Nephron (organoid): Measurements from ENCODE around the gene MSL2.

Experiments used
- H3K27ac Mint-ChIP-seq, 3 experiments: 2 replicates each; pipeline ENCODE4 v1.8.0; 2020; ENCODE audit warnings: mixed read lengths in 3 of 3, mild to moderate bottlenecking in 2 of 3, moderate library complexity in 1 of 3
- H3K27me3 Mint-ChIP-seq: 2 replicates; pipeline ENCODE4 v1.8.0; 2021; ENCODE audit warnings: low read depth, mild to moderate bottlenecking, moderate library complexity, mixed read lengths
- H3K36me3 Mint-ChIP-seq: 2 replicates; pipeline ENCODE4 v1.8.0; 2020; ENCODE audit warnings: low read depth, mixed read lengths
- H3K4me1 Mint-ChIP-seq: 2 replicates; pipeline ENCODE4 v1.8.0; 2020; ENCODE audit warnings: mixed read lengths
- H3K4me3 Mint-ChIP-seq, 3 experiments: 2 replicates each; pipeline ENCODE4 v1.8.0; 2020; ENCODE audit warnings: mild to moderate bottlenecking in 3 of 3, mixed read lengths in 3 of 3, moderate library complexity in 2 of 3
- H3K9me3 Mint-ChIP-seq: 2 replicates; pipeline ENCODE4 v1.8.0; 2020; ENCODE audit warnings: mixed read lengths
- TF ChIP-seq, protein P1 (sequence below), 3 experiments: fragments of 200-600 bp; sonication (generic); IDR thresholded peaks; one replicate each; pipeline ENCODE4 v1.5.0; 2021; ENCODE audit warnings: antibody characterized with exemption in 3 of 3; ENCODE audit not compliant: unreplicated experiment in 3 of 3

Gene MSL2, protein sequence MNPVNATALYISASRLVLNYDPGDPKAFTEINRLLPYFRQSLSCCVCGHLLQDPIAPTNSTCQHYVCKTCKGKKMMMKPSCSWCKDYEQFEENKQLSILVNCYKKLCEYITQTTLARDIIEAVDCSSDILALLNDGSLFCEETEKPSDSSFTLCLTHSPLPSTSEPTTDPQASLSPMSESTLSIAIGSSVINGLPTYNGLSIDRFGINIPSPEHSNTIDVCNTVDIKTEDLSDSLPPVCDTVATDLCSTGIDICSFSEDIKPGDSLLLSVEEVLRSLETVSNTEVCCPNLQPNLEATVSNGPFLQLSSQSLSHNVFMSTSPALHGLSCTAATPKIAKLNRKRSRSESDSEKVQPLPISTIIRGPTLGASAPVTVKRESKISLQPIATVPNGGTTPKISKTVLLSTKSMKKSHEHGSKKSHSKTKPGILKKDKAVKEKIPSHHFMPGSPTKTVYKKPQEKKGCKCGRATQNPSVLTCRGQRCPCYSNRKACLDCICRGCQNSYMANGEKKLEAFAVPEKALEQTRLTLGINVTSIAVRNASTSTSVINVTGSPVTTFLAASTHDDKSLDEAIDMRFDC

DNA sequence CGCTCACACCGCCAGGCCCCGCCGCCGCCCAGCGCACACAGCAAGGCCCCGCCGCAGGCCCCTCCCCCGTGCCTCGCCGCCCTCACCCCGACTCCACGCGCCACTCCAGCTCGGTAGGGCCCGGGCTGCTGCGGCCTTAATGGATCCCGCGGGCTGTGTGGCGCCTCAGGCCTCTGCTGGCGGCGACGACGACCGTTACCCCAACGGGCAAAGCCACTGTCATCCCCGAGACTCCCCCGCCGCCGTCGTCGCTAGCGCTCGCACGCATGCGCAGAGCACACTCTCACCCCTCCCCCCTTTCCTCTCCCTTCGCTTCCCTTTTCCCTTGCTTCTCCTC, at the start of gene MSL2:
Gene MSL2 (minus strand): TSS at position 272 of the 337 bp plus-strand sequence. CDS start 1,222 bp downstream, outside the sequence.
- H3K9me3 Mint-ChIP-seq, result no peaks in the 10 kb centered on the region
- peak within 1 kb of the TSS; percentile 94 to 100 (median 98) for H3K27ac Mint-ChIP-seq
- peaks cover 4% of the 10 kb centered on the region for H3K36me3 Mint-ChIP-seq
- H3K27me3 Mint-ChIP-seq, result no peaks in the 10 kb centered on the region
- peak within 1 kb of the TSS; percentile 95 to 97 (median 95) for H3K4me3 Mint-ChIP-seq
- TF ChIP-seq, protein P1, sequence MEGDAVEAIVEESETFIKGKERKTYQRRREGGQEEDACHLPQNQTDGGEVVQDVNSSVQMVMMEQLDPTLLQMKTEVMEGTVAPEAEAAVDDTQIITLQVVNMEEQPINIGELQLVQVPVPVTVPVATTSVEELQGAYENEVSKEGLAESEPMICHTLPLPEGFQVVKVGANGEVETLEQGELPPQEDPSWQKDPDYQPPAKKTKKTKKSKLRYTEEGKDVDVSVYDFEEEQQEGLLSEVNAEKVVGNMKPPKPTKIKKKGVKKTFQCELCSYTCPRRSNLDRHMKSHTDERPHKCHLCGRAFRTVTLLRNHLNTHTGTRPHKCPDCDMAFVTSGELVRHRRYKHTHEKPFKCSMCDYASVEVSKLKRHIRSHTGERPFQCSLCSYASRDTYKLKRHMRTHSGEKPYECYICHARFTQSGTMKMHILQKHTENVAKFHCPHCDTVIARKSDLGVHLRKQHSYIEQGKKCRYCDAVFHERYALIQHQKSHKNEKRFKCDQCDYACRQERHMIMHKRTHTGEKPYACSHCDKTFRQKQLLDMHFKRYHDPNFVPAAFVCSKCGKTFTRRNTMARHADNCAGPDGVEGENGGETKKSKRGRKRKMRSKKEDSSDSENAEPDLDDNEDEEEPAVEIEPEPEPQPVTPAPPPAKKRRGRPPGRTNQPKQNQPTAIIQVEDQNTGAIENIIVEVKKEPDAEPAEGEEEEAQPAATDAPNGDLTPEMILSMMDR (IDR thresholded peaks at IDR 0.05; ENCODE audit: unreplicated experiment in 3 of 3), result no peak
- H3K4me1 Mint-ChIP-seq, result peaks cover 37% of the 10 kb centered on the region

GRCh38 chr3:136245691-136246090, 49.6 kb upstream of the MSL2 start:
- peaks cover 2% of the 10 kb centered on the region for H3K9me3 Mint-ChIP-seq
- H3K36me3 Mint-ChIP-seq, result no peaks in the 10 kb centered on the region
- H3K27me3 Mint-ChIP-seq, result peaks cover 10% of the 10 kb centered on the region
- H3K4me3 Mint-ChIP-seq, result no peak overlapping the region
- TF ChIP-seq, protein P1 (IDR thresholded peaks at IDR 0.05; ENCODE audit: unreplicated experiment in 3 of 3), result no peak
- H3K27ac Mint-ChIP-seq, result no peak overlapping the region
- peaks cover 4% of the 10 kb centered on the region for H3K4me1 Mint-ChIP-seq

- Mint-ChIP-seq H3K4me1 (no peaks in the 10 kb centered on the region), H3K27me3 (peaks cover 8% of the 10 kb centered on the region), H3K36me3 (no peaks in the 10 kb centered on the region), H3K27ac (peak overlapping the region in 1 of 3 experiments; percentile 75), H3K9me3 (peaks cover 2% of the 10 kb centered on the region), H3K4me3 (no peak overlapping the region)
- TF ChIP-seq, protein P1 (IDR thresholded peaks at IDR 0.05; ENCODE audit: unreplicated experiment in 3 of 3), result no peak
Observed at GRCh38 chr3:136239094-136239493, 43.0 kb upstream of the MSL2 start.

- TF ChIP-seq, protein P1 (IDR thresholded peaks at IDR 0.05; ENCODE audit: unreplicated experiment in 3 of 3), result no peak
- no peaks in the 10 kb centered on the region for H3K36me3 Mint-ChIP-seq
- no peaks in the 10 kb centered on the region for H3K4me1 Mint-ChIP-seq
- H3K27me3 Mint-ChIP-seq, result peaks cover 8% of the 10 kb centered on the region
- no peak overlapping the region for H3K27ac Mint-ChIP-seq
- H3K9me3 Mint-ChIP-seq, result no peaks in the 10 kb centered on the region
- no peak overlapping the region for H3K4me3 Mint-ChIP-seq
Observed at GRCh38 chr3:136237961-136238649, 42.0 kb upstream of the MSL2 start.

GRCh38 chr3:136237103-136237502, 41.0 kb upstream of the MSL2 start:
- H3K4me1 Mint-ChIP-seq, result no peaks in the 10 kb centered on the region
- H3K4me3 Mint-ChIP-seq, result no peak overlapping the region
- TF ChIP-seq, protein P1 (IDR thresholded peaks at IDR 0.05; ENCODE audit: unreplicated experiment in 3 of 3), result no peak
- no peaks in the 10 kb centered on the region for H3K9me3 Mint-ChIP-seq
- H3K27ac Mint-ChIP-seq, result no peak overlapping the region
- H3K27me3 Mint-ChIP-seq, result peaks cover 8% of the 10 kb centered on the region
- H3K36me3 Mint-ChIP-seq, result no peaks in the 10 kb centered on the region
